Inferior parietal cortex (tissue), 1 donor: ENCODE measurements around the gene GRIP1.

Source experiments
- DNase-seq: peaks from one replicate; pipeline ENCODE4 v3.0.0-alpha.2; 2016; ENCODE audit errors: extremely low spot score

Gene GRIP1

DNA sequence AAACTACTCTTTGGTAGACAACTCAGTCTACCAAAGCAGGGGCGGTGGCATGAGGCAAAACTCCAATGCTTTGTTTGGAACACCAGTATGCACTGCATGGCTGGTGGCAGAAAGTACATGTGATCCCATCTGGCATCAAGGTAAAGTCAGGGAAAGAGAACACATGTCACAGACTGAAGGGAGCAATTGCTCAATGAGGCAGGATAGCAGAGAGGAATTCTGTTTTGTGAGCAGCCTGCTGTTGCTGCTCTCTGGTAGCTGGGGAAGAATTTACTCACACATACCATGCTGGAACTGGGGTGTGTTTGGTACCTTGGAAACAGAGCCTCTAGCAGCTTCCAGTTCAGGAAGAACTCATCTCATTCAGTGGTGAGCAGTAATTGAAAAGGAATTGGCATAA, 291.8 kb downstream of the GRIP1 start:
- DNase-seq, result no peak

- no peak for DNase-seq
Measured at GRCh38 chr12:66380769-66381535, 297.9 kb downstream of the GRIP1 start.

DNA sequence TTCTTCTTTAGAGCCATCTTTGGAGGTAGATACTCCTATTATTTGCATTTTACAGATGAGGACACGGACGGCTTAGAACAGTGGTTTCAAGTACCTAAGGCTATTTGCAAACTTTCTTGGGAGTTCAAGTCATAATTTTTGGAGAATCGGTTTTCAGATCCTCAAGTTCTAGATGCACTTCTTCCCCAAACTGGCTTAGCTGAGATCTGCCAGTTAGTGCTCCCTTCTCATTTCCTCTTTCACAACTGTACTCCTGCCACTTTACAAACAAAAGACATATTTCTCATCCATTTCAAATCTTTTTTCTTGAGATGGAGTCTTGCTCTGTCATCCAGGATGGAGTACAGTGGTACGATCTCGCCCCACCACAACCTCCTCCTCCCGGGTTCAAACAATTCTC, 299.3 kb downstream of the GRIP1 start:
- DNase-seq, result no peak

DNA sequence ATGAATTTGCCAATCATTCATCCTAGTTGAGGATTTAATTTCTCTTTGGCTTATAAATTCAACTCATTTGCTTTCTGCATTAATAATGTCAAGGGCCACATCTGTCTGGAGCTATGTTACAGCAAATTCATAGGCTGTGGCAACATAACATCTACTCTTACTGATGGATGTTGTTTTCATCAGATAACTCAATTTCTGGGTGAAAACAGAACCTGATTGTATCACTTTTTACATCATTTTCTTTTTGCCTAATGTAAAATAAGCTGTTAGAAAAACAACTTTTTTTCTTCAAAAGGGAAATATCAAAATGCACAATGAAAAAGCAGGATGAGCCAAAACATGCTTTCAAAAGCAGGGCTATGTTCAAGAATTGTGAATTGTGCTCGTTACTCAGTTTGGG, 303.3 kb downstream of the GRIP1 start:
- DNase-seq, result no peak

GRCh38 chr12:66371982-66372381, 306.9 kb downstream of the GRIP1 start:
- DNase-seq, result no peak

GRCh38 chr12:66367015-66367667, 311.7 kb downstream of the GRIP1 start:
- no peak for DNase-seq

DNA sequence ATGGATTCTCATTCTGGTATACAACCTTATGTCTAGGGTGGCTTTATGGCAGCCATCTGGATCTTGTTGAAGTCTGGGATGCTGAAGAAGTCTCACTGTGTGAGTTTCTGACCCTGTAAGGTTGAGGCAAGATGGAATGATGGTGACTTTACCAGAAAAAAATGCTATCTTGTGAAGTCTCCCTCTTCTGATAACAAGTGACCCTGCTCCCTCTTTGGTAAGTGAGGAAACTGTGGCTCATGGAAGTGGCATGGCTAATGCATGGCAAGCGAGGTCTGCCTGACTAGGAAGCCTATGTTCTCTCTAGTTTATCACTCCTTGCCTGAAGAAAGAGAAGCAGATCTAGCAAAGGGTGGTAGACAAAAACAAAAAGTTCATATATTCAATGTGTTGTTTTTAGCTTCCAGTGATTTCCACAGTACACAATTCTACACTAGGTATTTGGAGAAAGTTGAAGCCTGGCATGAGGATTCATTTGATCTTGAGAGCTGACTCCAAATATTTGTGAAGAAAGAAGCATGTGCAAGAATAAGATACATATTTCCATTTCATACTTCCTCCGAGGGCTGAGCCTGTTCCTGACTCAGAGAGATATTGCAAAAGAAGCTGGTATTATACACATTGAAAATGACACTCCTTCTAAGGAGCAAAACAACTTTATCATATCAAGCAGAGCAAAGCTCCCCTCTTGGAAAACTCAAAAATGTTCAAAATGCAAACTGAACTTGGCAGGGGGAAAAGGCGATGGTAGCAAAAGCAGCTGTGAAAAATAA, 313.0 kb downstream of the GRIP1 start:
- no peak for DNase-seq

- no peak for DNase-seq
Measured at GRCh38 chr12:66361703-66362102, 317.2 kb downstream of the GRIP1 start.

GRCh38 chr12:66359300-66359699, 319.6 kb downstream of the GRIP1 start:
- DNase-seq, result no peak

GRCh38 chr12:66354291-66354690, 324.6 kb downstream of the GRIP1 start:
- no peak for DNase-seq

DNA sequence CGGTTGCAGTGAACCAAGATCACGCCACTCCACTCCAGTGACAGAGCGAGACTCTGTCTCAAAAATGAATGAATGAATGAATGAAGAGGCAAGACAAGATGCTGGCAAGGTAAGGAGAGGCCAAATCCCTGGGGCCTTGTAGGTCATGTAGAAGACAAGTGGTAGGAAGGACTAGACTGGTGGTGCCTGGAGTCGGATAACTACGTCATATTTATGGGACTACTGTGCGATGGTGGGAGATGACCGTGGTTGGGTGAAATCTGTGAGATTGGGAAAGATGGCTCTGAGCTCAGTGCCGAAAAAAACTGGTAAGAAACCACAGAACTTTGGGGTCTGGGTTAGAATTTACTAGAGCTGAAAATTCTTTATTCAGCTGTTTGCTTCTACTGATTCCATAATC, 326.0 kb downstream of the GRIP1 start:
- DNase-seq, result no peak

GRCh38 chr12:66352197-66352596, 326.7 kb downstream of the GRIP1 start:
- no peak for DNase-seq

GRCh38 chr12:66351301-66351700, 327.6 kb downstream of the GRIP1 start:
- no peak for DNase-seq

DNA sequence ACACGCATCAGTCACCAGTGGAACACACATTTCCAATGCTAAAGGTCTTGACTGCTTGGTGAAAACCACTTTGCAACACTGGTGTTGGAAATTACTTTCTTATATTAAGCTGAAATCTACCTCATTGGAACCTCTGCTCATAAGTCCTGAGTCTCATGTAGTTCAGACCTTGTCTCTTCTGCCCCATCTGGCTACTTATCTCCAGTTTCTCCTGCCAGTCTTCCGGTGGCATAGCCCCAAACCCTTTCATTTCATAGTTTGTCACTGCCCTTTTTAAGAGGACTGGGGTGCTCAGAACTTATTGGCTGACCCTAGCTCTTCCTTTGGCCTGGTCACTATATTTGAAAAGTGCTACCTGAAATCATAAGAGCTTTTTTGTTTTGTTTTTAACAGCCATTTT, 332.9 kb downstream of the GRIP1 start:
- no peak for DNase-seq

DNA sequence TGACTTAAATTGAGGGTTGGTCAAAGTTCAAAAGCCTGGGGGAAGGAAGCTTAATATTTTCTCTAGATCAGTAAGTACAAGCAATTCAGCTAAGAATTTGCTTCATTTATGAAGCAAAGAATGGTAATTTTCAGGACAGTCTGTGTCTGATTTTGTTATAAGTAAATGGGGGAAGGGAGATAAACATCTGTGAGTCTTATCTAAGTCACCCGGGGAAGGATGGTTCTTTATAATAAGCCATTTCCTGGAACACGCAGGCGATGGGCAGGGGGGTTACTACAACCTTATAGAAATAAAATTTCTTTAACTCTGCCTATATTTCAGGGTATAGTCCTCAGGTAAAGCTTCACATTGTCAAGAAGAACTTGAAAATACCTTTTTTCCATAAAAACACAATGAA, 333.7 kb downstream of the GRIP1 start:
- DNase-seq, result no peak

DNA sequence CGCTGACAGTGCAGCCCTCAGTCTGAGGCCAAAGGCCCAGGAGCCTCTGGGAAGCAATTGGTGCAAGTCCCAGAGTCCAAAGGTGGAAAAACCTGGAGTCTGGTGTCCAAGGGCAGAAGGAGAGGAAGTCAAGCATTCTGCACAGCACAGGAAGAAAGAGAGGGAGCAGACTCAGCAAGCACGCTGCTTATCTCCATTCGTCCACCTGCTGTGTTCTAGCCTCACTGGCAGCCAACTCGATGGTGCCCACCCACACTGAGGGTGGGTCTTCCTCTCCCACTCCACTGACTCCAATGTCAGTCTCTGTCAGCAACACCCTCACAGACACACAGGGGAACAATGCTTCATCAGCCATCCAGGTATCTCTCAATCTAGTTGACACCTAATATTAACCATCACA, 337.8 kb downstream of the GRIP1 start:
- DNase-seq, result no peak

DNA sequence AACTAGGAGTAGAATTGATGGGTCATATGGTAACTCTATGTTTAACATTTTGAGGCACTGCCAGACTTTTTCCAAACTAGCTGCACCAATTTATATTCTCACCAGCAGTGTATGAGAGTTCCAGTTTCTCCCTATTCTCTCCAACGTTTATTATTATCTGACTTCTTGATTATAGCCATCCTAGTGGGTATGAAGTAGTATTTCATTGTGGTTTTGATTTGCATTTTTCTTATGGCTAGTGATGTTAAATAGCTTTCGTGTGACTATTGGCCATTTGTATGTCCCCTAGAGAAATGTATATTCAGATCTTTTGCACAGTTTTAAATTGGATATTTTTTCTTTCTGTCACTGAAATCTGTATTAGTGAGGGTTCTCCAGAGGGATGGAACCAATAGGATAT, 338.7 kb downstream of the GRIP1 start:
- no peak for DNase-seq

DNA sequence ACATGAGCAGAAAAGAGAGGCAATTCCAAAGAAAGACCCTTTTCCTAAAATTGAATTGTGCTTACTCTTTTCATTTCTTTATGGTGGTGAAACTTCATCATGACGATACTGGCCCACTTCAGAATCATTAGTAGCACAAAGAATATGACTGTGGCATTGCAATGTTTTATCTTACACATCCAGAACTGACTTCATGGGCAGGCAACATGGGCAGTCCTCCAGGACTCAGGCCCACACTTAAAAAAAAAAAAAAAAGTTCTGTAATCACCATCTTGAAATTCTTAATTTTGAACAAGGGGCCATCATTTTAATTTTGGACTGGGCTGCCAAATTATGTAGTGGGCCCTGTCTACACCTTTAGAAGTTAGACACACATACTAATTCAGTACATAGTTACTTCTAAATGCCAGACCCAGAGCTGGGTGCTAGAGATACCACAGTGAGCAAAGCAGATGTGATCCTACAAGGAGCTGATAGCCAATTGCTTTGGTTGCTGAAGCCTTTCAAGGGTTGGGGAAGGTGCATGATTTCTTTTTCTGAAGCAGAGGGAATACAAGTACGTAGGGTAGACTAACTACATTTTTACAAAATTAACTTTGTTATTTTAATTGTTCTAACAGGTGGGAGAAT, 341.4 kb downstream of the GRIP1 start:
- no peak for DNase-seq

GRCh38 chr12:66335746-66336145, 343.1 kb downstream of the GRIP1 start:
- DNase-seq, result no peak

- DNase-seq, result no peak
Measured at GRCh38 chr12:66331814-66332213, 347.1 kb downstream of the GRIP1 start.

DNA sequence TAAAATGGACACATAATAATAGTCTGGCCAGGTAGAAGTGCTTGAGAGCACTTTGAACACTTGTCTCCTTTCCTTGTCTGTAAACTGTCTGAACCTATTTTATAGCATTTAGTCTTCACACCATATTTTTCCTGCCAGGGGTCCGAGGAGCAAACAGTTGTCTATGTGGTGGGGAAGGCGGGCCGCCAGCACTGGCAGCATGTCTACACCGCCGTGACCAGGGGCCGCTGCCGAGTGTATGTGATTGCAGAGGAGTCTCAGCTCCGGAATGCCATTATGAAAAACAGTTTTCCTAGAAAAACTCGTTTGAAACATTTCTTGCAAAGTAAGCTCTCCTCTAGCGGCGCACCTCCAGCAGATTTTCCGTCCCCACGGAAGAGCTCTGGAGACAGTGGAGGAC, 347.9 kb downstream of the GRIP1 start:
- DNase-seq, result no peak

DNA sequence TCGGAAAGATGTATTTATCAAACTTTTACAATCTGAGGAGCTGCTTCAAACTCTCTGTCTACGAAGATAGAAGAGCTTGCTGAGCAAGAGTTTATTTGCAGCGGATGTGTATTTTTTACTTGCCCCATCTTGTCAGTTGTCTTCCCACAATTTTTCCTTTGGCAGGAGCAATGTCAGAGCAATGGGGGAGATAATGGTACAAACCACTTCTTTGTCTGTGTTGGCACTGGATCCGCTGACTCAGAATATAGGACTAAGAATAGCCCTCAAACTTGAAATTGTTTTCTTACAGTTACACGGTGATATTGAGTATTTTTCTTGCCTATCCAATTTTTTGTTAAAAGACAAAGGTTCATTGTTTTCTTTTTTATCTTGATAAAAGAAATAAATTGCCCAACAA, 348.9 kb downstream of the GRIP1 start:
- no peak for DNase-seq
